ENCODE measurements around the gene PIP5K1A.

The PIP5K1A gene

GRCh38 chr1:151293093-151293492, 94.7 kb downstream of the PIP5K1A start:
- Mint-ChIP-seq H3K27ac (no peak overlapping the region), H3K27me3 (ENCODE audit: low read depth, poor library complexity) (no peaks in the 10 kb centered on the region), H3K4me3 (no peak overlapping the region), H3K9me3 (no peaks in the 10 kb centered on the region), H3K4me1 (peaks cover 14% of the 10 kb centered on the region), H3K36me3 (ENCODE audit: low read depth) (peaks cover 34% of the 10 kb centered on the region)
- no peak for TF ChIP-seq CTCF (IDR thresholded peaks at IDR 0.05)
- DNase-seq, result no peak

- no peak overlapping the region for H3K4me3 Mint-ChIP-seq
- H3K36me3 Mint-ChIP-seq (ENCODE audit: low read depth), result peaks cover 43% of the 10 kb centered on the region
- no peak for DNase-seq
These were observed 96.5 kb downstream of the PIP5K1A start for GRCh38 chr1:151294742-151295462.

More at GRCh38 chr1:151294742-151295462, 96.5 kb downstream of the PIP5K1A start:
- TF ChIP-seq CTCF (IDR thresholded peaks at IDR 0.05), result no peak
- H3K27me3 Mint-ChIP-seq (ENCODE audit: low read depth, poor library complexity), result no peaks in the 10 kb centered on the region
- H3K4me1 Mint-ChIP-seq, result peaks cover 14% of the 10 kb centered on the region
- no peaks in the 10 kb centered on the region for H3K9me3 Mint-ChIP-seq
- H3K27ac Mint-ChIP-seq, result peak overlapping the region; percentile 85

All from nephron progenitor cell (in vitro differentiated cells).